ENCODE results near the gene ZNF679. TPM values are rescaled to one million over a fixed set of nuclear protein-coding genes. Genes with fewer than 3 reads are reported as not detected.

ZNF679 gene
- total RNA-seq, 1 experiment from 2014 or later: not detected

- DNase-seq (ENCODE audit: low read depth, low spot score) (no peak), ATAC-seq (no peak)
- no TSS peak for BruUV-seq (replicated peaks)
- Histone ChIP-seq H3K9ac (ENCODE audit: low read length) (no peak overlapping the region), H4K20me1 (ENCODE audit: insufficient read depth) (no peaks in the 10 kb centered on the region), H3K27ac (ENCODE audit: low read depth, low read length) (no peak overlapping the region), H3K27me3 (ENCODE audit: insufficient read depth, low read length) (no peaks in the 10 kb centered on the region), H2AFZ (ENCODE audit: low read depth, low read length, poor library complexity, severe bottlenecking) (no peak overlapping the region), H3K79me2 (ENCODE audit: insufficient read depth, low read length) (no peaks in the 10 kb centered on the region), H3K9me3 (ENCODE audit: control insufficient read depth in 1 of 2, insufficient read depth in 1 of 2, low read depth in 1 of 2, low read length in 2 of 2) (peaks cover 4 to 12% of the 10 kb centered on the region in 2 experiments; a peak in 2 of 4 replicates), H3K36me3 (ENCODE audit: control insufficient read depth in 1 of 2, insufficient read depth in 2 of 2, low read length in 2 of 2) (no peaks in the 10 kb centered on the region), H3K4me1 (ENCODE audit: control insufficient read depth in 1 of 2, insufficient read depth in 2 of 2, low read length in 2 of 2) (no peaks in the 10 kb centered on the region), H3K9me2 (ENCODE audit: insufficient read depth) (no peaks in the 10 kb centered on the region), H3K4me3 (replicated peaks in 1 of 2; ENCODE audit: low read depth in 1 of 2, low read length in 2 of 2) (no peak overlapping the region), H3K4me2 (ENCODE audit: low read length) (no peak overlapping the region)
- CTCF ChIA-PET: no interaction called here
- POLR2A ChIA-PET: no interaction called here
- RAD21 ChIA-PET (ENCODE audit: low non-redundant PET in 1 of 2, low total read pairs in 2 of 2, uncharacterized antibody in 2 of 2, unreplicated experiment in 2 of 2): no interaction called here
- intact Hi-C loops (cut with micrococcal nuclease): no loop called here
- TF ChIP-seq TCF7L2 (IDR thresholded peaks at IDR 0.05; ENCODE audit: borderline replicate concordance, extremely low read depth, insufficient read depth, insufficient read length): no peak
- no peak for TF ChIP-seq ZNF274 (IDR thresholded peaks at IDR 0.05; ENCODE audit: low read depth, low read length)
- TF ChIP-seq, protein P1, sequence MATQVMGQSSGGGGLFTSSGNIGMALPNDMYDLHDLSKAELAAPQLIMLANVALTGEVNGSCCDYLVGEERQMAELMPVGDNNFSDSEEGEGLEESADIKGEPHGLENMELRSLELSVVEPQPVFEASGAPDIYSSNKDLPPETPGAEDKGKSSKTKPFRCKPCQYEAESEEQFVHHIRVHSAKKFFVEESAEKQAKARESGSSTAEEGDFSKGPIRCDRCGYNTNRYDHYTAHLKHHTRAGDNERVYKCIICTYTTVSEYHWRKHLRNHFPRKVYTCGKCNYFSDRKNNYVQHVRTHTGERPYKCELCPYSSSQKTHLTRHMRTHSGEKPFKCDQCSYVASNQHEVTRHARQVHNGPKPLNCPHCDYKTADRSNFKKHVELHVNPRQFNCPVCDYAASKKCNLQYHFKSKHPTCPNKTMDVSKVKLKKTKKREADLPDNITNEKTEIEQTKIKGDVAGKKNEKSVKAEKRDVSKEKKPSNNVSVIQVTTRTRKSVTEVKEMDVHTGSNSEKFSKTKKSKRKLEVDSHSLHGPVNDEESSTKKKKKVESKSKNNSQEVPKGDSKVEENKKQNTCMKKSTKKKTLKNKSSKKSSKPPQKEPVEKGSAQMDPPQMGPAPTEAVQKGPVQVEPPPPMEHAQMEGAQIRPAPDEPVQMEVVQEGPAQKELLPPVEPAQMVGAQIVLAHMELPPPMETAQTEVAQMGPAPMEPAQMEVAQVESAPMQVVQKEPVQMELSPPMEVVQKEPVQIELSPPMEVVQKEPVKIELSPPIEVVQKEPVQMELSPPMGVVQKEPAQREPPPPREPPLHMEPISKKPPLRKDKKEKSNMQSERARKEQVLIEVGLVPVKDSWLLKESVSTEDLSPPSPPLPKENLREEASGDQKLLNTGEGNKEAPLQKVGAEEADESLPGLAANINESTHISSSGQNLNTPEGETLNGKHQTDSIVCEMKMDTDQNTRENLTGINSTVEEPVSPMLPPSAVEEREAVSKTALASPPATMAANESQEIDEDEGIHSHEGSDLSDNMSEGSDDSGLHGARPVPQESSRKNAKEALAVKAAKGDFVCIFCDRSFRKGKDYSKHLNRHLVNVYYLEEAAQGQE (IDR thresholded peaks at IDR 0.05; ENCODE audit: low read depth): no peak
- TF ChIP-seq ZFX (IDR thresholded peaks at IDR 0.05): no peak
- no peak for TF ChIP-seq EZH2phosphoT487 (IDR thresholded peaks at IDR 0.05; ENCODE audit: borderline replicate concordance)
These were observed 82.2 kb downstream of the ZNF679 start for GRCh38 chr7:64310426-64310825.

GRCh38 chr7:64312826-64313225 lies 84.6 kb downstream of the ZNF679 start:
- ATAC-seq (no peak), DNase-seq (ENCODE audit: low read depth, low spot score) (no peak)
- Histone ChIP-seq H3K4me3 (replicated peaks in 1 of 2; ENCODE audit: low read depth in 1 of 2, low read length in 2 of 2) (no peak overlapping the region), H3K4me1 (ENCODE audit: control insufficient read depth in 1 of 2, insufficient read depth in 2 of 2, low read length in 2 of 2) (no peaks in the 10 kb centered on the region), H3K27me3 (ENCODE audit: insufficient read depth, low read length) (no peaks in the 10 kb centered on the region), H3K27ac (ENCODE audit: low read depth, low read length) (no peak overlapping the region), H3K4me2 (ENCODE audit: low read length) (no peak overlapping the region), H3K36me3 (ENCODE audit: control insufficient read depth in 1 of 2, insufficient read depth in 2 of 2, low read length in 2 of 2) (no peaks in the 10 kb centered on the region), H4K20me1 (ENCODE audit: insufficient read depth) (no peaks in the 10 kb centered on the region), H3K9ac (ENCODE audit: low read length) (no peak overlapping the region), H3K79me2 (ENCODE audit: insufficient read depth, low read length) (no peaks in the 10 kb centered on the region), H2AFZ (ENCODE audit: low read depth, low read length, poor library complexity, severe bottlenecking) (no peak overlapping the region), H3K9me2 (ENCODE audit: insufficient read depth) (no peaks in the 10 kb centered on the region), H3K9me3 (ENCODE audit: control insufficient read depth in 1 of 2, insufficient read depth in 1 of 2, low read depth in 1 of 2, low read length in 2 of 2) (peaks cover 4 to 8% of the 10 kb centered on the region in 2 experiments; a peak in 2 of 4 replicates)
- ChIA-PET RAD21 (ENCODE audit: low non-redundant PET in 1 of 2, low total read pairs in 2 of 2, uncharacterized antibody in 2 of 2, unreplicated experiment in 2 of 2) (no interaction called here), CTCF (no interaction called here), POLR2A (no interaction called here)
- BruUV-seq (replicated peaks): no TSS peak
- intact Hi-C loops (cut with micrococcal nuclease): no loop called here
- TF ChIP-seq JUND (IDR thresholded peaks at IDR 0.05): no peak
- TF ChIP-seq ZFX (IDR thresholded peaks at IDR 0.05): no peak
- no peak for TF ChIP-seq FOSL1 (IDR thresholded peaks at IDR 0.05; ENCODE audit: low read depth)
- TF ChIP-seq TCF7L2 (IDR thresholded peaks at IDR 0.05; ENCODE audit: borderline replicate concordance, extremely low read depth, insufficient read depth, insufficient read length): no peak
- TF ChIP-seq ATF3 (IDR thresholded peaks at IDR 0.05): no peak
- TF ChIP-seq, protein P1 (IDR thresholded peaks at IDR 0.05; ENCODE audit: low read depth): no peak
- TF ChIP-seq SIN3A (IDR thresholded peaks at IDR 0.05; ENCODE audit: low read depth): no peak
- TF ChIP-seq YY1 (IDR thresholded peaks at IDR 0.05; ENCODE audit: extremely low read depth, insufficient replicate concordance, low read depth, low read length): no peak
- no peak for TF ChIP-seq EZH2phosphoT487 (IDR thresholded peaks at IDR 0.05; ENCODE audit: borderline replicate concordance)
- TF ChIP-seq POLR2A (IDR thresholded peaks at IDR 0.05; ENCODE audit: borderline replicate concordance, extremely low read depth, insufficient read depth, insufficient read length): no peak
- no peak for TF ChIP-seq CBX3 (IDR thresholded peaks at IDR 0.05; ENCODE audit: low read depth)
- TF ChIP-seq CEBPB (IDR thresholded peaks at IDR 0.05; ENCODE audit: low read depth): no peak

Data from HCT116 (cell line).